Activated CD8-positive, alpha-beta memory T cell treated with anti-CD3 and anti-CD28 coated beads for 24 hours (primary cell): ENCODE data around the gene ASS1.

Experiments used
- DNase-seq: peaks from one replicate; pipeline ENCODE4 v3.0.0-alpha.2; 2020

Gene ASS1

GRCh38 chr9:130539420-130540223, 94.9 kb downstream of the ASS1 start:
- DNase-seq = no peak

DNA sequence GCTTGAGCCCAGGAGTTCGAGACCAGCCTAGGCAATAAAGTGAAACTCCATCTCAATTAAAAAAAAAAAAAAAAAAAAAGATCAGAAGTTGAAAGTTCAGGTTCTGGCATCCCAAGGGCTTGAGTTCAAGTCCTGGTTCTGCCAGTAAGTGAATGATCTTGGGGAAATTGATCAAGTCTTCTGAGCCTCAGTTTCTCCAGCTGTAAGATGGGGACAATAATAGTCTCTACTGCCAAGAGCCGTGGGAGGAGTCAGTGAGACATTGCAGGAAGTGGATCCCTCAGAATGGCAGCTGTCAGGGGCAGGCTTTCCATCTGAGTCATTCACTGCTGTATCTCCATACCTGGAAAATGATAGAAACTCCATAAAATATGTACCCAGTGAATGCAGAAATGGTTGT, 96.8 kb downstream of the ASS1 start:
- no peak for DNase-seq

DNA sequence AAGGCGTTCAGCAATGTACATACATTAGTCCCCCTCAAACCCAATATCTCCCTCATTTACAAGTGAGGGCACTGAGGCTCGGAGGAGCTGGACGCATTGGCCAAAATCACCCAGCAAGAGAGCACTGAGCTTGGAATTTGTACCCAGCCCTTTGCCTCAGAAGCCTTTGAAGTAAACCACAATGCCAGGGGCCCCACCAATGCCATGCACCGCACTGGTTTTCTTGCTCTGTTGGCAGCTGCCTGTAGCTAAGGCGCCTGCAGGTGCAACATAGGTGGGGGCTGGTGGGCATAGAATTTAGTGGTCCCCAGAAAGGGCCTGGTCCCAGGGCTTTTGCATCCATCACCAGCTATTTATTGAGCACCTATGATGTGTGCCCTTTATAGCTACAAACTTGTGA, 97.3 kb downstream of the ASS1 start:
- DNase-seq = no peak

DNA sequence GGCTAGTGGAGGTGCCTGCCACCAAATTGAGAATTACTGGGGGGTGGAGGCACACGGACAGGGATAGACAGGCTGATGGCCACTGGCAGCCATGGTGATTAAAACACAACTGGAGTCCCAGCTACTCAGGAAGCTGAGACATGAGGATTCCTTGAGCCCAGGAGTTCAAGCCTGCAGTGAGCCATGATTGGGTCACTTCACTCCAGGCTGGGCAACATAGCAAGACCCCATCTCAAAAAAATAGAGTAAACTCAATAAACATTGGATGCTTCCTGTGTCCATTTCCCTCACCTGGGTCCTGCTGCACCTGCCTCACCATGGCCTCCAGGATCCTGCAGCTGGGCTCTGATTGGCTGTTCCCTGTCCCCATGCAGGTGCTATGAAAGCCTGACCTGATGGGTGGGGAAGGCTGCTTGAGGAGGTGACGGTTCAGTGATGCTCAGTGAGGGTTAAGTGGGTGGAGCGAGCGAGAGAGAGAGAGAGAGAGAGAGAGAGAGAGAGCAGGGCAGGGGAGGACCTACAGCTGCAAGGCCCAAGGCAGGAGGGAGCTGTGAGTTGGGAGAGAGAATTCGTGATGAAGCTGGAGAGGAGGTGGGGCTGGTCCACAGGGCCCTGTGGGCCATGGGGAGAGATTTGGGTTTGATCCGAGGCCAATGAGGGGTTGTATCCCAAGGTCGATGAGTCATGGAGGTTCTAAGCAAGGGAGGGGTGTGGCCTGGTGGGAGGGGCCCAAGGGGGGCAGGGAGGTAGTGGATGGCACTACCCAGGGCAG, 97.9 kb downstream of the ASS1 start:
- DNase-seq = no peak

GRCh38 chr9:130543368-130543767, 98.6 kb downstream of the ASS1 start:
- no peak for DNase-seq

DNA sequence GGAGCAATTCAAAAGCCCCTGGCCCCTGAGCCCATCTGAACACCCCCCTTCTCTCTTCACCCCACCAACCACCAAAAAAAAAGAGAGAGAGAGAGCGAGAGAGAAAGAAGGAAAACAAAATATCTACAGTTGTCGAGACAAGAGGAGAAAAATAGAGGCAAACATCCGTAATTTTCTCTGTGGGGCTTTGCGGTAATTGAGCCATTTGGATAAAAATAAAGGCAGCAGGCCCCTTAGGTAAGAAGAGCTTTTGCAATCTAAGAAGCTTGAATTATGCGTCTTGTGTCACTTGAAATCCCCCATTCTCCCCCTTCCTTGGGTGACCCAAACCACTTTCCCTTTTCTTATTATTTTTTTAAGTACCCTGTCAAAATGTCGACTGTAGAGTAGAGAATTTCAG, 99.1 kb downstream of the ASS1 start:
- no peak for DNase-seq

- no peak for DNase-seq
These were observed 99.6 kb downstream of the ASS1 start for GRCh38 chr9:130544364-130544763.

- DNase-seq = no peak
These were observed 103.3 kb downstream of the ASS1 start for GRCh38 chr9:130548103-130548502.

DNA sequence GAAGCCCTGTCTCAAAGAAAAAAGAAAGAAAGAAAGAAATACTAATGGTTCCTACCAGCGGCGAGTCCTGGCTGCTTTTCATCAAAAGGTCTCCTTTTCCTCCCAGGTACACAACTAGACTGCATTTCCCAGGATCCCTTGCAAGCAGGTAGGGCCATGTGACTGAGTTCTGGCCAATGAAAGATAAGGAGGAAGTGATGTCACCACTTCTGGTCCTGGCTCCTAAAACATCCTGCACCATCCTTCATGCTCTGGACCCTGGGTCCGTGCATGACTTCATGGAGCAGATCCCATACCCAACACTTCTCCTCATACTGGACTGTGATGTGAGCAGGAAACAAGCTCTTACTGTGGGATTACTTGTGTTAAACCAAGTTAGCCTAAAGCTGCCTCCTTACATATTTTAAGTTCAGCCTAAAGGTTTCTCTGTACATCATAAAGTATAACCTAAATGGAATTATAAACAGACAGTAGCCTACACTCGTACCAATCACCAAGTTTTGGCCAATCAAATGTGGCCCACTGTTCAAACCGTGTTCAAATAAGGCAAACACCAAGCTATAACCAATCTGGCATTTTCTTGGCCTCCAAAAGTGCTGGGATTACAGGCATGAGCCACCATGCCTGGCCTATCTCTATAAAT, 104.5 kb downstream of the ASS1 start:
- DNase-seq = no peak
